HG03196 (cell line): ENCODE measurements around the gene KLHL14.
"Not testable (repeated sequence)": the region's sequence is repeated elsewhere in the genome, so short reads cannot be mapped to it uniquely, and the experiment has no call there.

Experiments used
- ATAC-seq: cut with Tn5 transposase; IDR thresholded peaks from one replicate; pipeline ENCODE4 v1.9.1; 2021; ENCODE audit not compliant: unreplicated experiment

KLHL14 gene

DNA sequence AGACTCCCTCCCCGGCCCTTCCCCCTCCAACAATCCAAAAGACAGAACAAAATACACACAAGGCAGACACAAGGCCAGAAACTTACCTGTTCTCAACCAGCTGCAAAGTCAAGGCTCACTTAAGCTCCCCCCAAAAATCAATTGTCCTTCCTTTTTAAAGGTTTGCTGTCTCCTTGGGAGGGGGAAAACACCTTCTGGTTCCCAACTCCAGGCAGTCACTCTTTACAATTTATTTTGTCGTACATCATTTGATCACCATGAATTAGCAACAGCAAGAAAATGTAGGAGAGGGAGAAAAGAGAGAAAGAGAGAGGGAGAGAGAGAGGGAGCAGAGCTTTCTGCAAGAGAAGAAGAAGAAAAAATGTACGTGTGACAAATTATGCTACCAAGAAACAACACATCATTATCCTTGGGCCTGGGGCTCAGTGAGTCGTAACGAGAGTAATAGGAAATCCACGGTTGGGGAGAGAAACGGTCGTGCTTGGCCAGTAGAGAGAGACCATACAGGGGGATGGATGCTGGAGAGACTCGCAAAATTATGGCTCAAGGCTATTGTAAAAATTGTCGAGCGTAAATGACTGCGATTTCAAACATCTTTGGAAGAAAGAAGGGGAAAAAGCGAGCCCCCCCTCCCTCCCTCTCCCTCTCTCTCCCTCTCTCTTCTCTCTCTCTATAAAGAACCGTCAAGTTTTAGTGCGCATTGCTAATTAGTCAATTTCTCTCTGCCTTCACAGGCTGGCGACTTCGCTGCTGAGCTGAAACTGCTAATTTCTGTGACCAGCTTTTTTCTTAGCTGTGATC lies at the start of gene KLHL14:
Gene KLHL14, minus strand, starts transcription at position 443 of the 801 bp plus-strand sequence. CDS start 2,432 bp downstream, outside the sequence.
- ATAC-seq = no peak

DNA sequence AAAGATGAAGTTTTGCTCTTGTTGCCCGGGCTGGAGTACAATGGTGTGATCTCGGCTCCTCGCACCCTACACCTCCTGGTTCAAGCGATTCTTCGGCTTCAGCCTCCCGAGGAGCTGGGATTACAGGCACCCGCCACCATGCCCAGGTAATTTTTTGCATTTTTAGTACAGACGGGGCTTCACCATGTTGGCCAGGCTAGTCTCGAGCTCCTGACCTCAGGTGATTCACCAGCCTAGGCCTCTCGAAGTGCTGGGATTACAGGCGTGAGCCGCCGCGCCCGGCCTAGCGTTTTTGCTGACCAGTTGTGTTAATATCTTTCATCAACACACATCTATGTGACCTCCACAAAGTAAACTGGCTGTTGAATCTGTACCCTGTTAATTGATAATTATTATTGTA lies 49.4 kb upstream of the KLHL14 start:
- no peak for ATAC-seq

DNA sequence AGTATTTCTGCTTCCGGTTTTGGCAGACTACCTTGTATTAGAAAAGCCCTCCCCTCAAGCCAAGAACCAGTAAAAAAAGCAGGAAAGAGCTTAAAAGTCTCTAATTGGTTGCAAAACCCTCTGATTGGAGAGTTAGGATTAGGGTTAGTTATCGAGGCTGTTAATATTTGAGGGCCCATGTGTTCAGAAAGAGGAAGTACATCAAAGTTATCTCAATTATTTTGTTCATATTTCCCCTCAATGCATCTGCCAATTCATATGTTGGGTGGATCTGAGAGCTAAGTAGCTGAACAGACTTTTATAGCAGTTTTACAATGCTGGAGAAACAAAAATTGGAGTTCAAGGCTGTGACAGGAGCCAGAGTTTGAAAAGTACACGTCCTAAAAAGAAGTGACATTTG lies 43.1 kb upstream of the KLHL14 start:
- no peak for ATAC-seq

DNA sequence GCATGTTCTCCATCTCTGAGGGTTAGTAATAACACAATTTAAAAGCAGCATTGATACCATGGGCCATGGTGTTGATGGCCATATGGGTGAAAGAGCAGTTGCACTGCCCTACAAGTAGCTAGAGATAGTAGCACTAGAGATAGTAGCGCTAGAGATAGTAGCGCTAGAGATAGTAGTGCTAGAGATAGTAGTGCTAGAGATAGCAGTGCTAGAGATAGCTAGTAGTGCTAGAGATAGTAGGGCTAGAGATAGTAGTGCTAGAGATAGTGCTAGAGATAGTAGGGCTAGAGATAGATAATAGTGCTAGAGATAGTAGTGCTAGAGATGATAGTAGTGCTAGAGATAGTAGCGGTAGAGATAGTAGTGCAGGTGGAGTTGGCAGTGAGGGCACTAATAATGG lies 39.5 kb upstream of the KLHL14 start:
- ATAC-seq = no peak

- ATAC-seq = no peak
Measured at GRCh38 chr18:32810314-32810713, 37.5 kb upstream of the KLHL14 start.

GRCh38 chr18:32805354-32805753 lies 32.5 kb upstream of the KLHL14 start:
- ATAC-seq = no peak

- ATAC-seq = no peak
Measured at GRCh38 chr18:32804134-32804888, 31.5 kb upstream of the KLHL14 start.

DNA sequence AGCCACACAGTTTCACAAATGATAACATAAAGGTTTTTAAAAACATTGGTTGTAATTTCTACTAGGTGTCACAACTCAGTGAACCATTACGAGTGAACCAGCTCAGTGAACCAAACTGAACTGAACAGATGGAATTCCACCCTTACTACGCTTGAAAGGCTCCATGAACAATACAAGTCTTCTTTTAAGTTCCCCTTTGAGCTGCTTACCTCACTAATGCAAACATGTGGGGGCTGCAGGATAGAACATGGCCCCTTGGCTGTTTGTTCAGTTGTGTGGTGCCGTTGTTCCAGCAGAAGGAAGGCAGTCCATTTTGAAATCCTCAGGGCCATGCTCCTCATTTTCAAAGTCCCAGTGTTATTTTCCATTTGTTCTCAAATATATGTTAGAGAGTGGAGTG lies 30.7 kb upstream of the KLHL14 start:
- peak; percentile 92 for ATAC-seq

DNA sequence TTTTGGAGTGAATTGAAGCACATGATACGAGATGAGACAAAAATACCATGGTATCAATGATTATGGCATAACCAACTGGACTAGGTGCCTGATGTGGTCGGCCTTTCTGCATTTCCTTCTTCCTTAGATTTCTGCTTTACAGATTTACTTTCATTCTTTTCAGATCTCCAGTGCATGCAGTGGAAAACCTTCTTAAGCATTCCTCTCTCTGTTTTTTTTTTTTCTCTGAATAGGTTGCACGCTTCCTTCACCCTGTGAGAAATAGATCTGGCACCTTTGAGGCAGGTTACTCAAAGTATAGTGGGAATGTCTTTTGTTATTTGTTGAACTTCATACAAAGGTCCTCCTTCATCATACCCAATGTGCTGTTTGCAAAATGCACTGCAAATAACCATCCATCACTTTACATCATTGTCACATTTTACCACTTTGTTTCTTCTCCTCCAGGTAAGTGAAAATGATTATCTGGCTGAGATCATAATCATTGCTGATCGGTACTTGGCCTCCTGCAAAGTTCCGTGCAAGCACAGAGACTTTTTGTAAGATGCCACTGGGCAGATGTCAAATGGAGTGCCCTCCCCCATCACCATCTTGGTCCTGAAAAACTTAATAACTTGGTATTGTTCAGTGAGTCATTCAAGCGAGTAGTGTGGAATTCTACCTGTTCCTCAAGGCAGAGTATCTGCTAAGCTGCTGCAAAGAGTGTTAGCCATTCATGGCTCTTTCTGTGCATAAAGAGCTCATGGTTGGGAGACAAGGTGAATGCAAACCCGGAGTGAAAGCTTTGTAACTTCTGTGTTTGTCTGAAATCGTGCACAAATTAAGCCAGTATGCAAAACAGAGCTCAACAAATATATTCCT lies 30.0 kb upstream of the KLHL14 start:
- peak; percentile 54 for ATAC-seq

GRCh38 chr18:32801228-32801627 lies 28.4 kb upstream of the KLHL14 start:
- ATAC-seq = no peak

- no peak for ATAC-seq
Measured at GRCh38 chr18:32798209-32798960, 25.6 kb upstream of the KLHL14 start.

DNA sequence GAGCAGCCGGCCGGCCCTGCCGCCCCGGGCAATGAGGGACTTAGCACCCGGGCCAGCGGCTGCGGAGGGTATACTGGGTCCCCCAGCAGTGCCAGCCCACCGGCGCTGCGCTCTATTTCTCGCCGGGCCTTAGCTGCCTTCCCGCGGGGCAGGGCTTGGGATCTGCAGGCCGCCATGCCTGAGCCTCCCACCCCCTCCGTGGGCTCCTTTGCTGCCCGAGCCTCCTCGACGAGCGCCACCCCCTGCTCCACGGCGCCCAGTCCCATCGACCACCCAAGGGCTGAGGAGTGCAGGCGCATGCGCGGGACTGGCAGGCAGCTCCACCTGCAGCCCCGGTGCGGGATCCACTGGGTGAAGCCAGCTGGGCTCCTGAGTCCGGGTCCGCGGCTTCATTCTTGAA lies 21.8 kb upstream of the KLHL14 start:
- ATAC-seq = not testable (repeated sequence)

DNA sequence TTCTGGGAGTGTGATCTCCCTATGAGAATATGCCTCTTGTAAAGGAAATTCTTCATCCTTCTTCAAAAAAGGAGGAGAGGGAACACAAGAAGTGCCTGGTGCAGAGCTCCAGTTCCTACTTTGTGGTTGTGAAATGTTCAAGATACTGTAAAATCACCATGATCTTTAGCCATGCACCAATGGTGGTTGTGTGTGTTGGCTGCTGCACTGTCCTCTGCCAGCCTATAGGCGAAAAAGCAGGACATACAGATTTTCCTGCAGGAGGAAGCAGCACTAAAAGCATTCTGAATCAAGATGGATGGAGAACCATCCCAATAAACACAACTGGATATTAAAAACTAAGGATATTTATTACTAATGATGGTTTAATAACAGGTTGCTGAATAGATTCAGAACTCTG lies 6.2 kb upstream of the KLHL14 start:
- no peak for ATAC-seq

DNA sequence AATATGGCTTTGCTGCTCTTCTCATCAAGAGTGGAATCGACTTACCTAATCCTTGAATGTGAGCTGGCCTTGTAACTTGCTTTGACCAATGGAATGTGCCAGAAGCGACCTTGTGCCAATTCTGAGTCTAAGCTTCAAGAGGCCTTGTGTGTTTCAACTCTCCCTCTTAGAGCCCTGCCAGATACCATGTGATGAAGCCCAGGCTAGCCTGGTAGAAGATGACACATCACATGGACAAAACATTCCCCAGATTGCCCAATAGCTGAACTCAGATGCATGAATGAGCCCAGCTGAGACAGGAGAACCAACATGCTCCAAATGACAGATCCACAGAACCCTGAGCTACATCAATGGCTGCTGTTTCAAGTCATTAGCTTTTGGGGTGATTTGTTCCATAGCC lies 4.2 kb upstream of the KLHL14 start:
- ATAC-seq = no peak

DNA sequence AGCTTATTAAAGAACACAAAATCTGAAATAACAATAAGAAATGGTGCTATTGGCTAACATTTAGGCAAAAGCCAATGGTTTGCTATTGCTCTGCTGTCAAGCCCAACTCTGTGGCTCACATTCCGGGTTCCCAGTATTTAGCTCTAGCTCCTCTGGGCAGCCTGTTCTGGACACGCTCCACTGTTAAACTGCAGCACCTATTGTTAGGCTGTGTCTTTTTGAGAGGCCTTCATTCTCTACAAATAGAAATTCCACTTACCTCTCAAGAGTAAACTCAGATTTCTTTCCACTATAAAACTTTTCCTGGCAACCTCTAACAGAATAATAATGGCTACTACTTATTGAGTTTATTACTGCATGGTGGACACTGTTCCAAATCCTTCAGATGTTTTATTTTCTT lies 3.7 kb upstream of the KLHL14 start:
- no peak for ATAC-seq

GRCh38 chr18:32775628-32776027 lies 2.8 kb upstream of the KLHL14 start:
- no peak for ATAC-seq

DNA sequence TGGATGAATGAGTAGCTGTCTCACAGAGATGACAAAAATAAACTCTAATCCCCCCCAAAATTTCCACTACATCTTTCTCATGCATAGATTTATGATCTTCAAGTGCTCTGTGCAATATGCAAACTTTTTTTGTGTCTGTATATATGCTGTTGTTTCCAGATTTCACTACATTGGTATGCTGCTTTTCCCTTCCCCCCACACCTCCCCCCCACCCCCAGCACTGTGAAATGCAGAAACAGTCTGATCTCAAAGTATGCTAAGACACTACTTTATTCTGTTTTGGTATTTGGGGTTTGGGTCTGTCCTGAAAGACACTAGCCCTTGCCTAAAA lies 524 bp upstream of the KLHL14 start:
- no peak for ATAC-seq

GRCh38 chr18:32771871-32772580 lies 797 bp downstream of the KLHL14 start:
- no peak for ATAC-seq

- ATAC-seq = no peak
Measured at GRCh38 chr18:32771169-32771751, 1.6 kb downstream of the KLHL14 start.

GRCh38 chr18:32770666-32771168 lies 2.1 kb downstream of the KLHL14 start:
- no peak for ATAC-seq
